ENCODE results near the gene SFN. TPM values are rescaled to one million over a fixed set of nuclear protein-coding genes. Genes with fewer than 3 reads are reported as not detected.

The SFN gene
- total RNA-seq (2022) (74.5 and 103 TPM in 2 replicates), Bru-seq, nascent RNA (percentile 86 among the genes with signal in this experiment), BruChase-seq, experiment 1, labeled RNA remaining after a 6-hour chase (percentile 93 among the genes with signal in this experiment), BruChase-seq, experiment 2, labeled RNA remaining after a 2-hour chase (percentile 95 among the genes with signal in this experiment)
- long read RNA-seq, transcript SFN-201 (1 exons, 1,320 nt), result major isoform, 161 of 161 reads
- long read RNA-seq, partial matches to known transcripts, result 0 of 161 reads
- long read RNA-seq, other reads (novel, unspliced or antisense), result 0 of 161 reads

DNA sequence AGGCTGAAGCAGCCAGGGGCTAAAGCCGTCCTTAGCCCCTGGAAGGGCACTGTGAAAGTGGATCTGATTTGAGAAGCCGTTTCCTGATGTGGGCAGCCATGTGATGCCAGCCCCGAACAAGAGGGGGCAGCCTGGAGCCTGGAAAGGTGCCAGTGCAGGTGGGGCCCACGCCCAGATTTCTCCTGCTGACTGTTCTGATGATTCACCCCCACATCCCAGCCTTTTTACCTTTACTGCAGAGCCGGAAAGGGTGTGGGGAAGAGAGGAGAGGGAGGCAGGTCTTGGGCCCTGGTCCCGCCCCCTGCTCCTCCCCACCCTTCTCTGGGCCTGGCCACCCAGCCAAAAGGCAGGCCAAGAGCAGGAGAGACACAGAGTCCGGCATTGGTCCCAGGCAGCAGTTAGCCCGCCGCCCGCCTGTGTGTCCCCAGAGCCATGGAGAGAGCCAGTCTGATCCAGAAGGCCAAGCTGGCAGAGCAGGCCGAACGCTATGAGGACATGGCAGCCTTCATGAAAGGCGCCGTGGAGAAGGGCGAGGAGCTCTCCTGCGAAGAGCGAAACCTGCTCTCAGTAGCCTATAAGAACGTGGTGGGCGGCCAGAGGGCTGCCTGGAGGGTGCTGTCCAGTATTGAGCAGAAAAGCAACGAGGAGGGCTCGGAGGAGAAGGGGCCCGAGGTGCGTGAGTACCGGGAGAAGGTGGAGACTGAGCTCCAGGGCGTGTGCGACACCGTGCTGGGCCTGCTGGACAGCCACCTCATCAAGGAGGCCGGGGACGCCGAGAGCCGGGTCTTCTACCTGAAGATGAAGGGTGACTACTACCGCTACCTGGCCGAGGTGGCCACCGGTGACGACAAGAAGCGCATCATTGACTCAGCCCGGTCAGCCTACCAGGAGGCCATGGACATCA, at the start of gene SFN:
Gene SFN (plus strand): TSS at position 369 of the 904 bp plus-strand sequence. CDS start 64 bp downstream, at position 433.
- H3K9me3 Mint-ChIP-seq (ENCODE audit: low read depth, unreplicated experiment), result no peaks in the 10 kb centered on the region
- peak; percentile 70 for TF ChIP-seq CTCF (IDR thresholded peaks at IDR 0.05; ENCODE audit: unreplicated experiment)
- peaks cover 36% of the 10 kb centered on the region for H3K36me3 Mint-ChIP-seq (ENCODE audit: insufficient read depth, unreplicated experiment)
- peak within 1 kb of the TSS; percentile 91 for H3K27ac Mint-ChIP-seq (ENCODE audit: unreplicated experiment)
- intact Hi-C loops (cut with micrococcal nuclease; ENCODE audit: unreplicated experiment), result no loop called here
- TSS peak; percentile 99 for BruUV-seq (replicated peaks)
- no peaks in the 10 kb centered on the region for H3K27me3 Mint-ChIP-seq (ENCODE audit: unreplicated experiment)
- CTCF ChIA-PET, result interaction anchor here (0.9 to 2.5 kb wide), 2 partner anchors 14 to 32 kb away, joined by 3 to 10 read pairs; no protein-coding TSS in a partner anchor
- peak; percentile 93 for DNase-seq
- H3K4me1 Mint-ChIP-seq (ENCODE audit: low read depth, unreplicated experiment), result peaks cover 30% of the 10 kb centered on the region
- peak within 1 kb of the TSS; percentile 94 for H3K4me3 Mint-ChIP-seq (ENCODE audit: low read depth, unreplicated experiment)

DNA sequence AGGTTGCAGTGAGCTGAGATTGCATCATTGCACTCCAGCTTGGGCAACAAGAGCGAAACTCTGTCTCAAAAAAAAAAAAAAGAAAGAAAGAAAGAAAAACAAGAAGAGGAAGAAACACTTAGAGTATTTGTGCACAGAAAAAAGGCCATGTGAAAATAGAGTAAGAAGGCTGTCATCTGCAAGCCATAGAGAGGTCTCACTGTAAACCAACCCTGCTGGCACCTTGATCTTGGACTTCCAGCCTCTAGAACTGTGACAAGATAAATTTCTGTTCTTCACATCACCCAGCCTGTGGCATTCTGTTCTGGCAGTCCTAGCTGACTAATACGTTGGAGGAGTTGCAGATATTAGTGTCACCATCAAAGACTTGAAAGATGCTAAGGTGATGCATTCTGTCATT, 48.6 kb upstream of the SFN start:
- Mint-ChIP-seq H3K27me3 (ENCODE audit: unreplicated experiment) (no peaks in the 10 kb centered on the region), H3K27ac (ENCODE audit: unreplicated experiment) (no peak overlapping the region), H3K4me1 (ENCODE audit: low read depth, unreplicated experiment) (no peaks in the 10 kb centered on the region), H3K9me3 (ENCODE audit: low read depth, unreplicated experiment) (no peaks in the 10 kb centered on the region), H3K36me3 (ENCODE audit: insufficient read depth, unreplicated experiment) (no peaks in the 10 kb centered on the region), H3K4me3 (ENCODE audit: low read depth, unreplicated experiment) (no peak overlapping the region)
- CTCF ChIA-PET, result interaction anchor here (0.6 kb wide), 1 partner anchor 15 kb away, joined by 3 read pairs; no protein-coding TSS in a partner anchor
- intact Hi-C loops (cut with micrococcal nuclease; ENCODE audit: unreplicated experiment), result no loop called here
- DNase-seq, result no peak
- BruUV-seq (replicated peaks), result no TSS peak
- no peak for TF ChIP-seq CTCF (IDR thresholded peaks at IDR 0.05; ENCODE audit: unreplicated experiment)

GRCh38 chr1:26814893-26815292, 48.1 kb upstream of the SFN start:
- no peak overlapping the region for H3K27ac Mint-ChIP-seq (ENCODE audit: unreplicated experiment)
- no peaks in the 10 kb centered on the region for H3K4me1 Mint-ChIP-seq (ENCODE audit: low read depth, unreplicated experiment)
- H3K36me3 Mint-ChIP-seq (ENCODE audit: insufficient read depth, unreplicated experiment), result no peaks in the 10 kb centered on the region
- H3K27me3 Mint-ChIP-seq (ENCODE audit: unreplicated experiment), result no peaks in the 10 kb centered on the region
- no peak overlapping the region for H3K4me3 Mint-ChIP-seq (ENCODE audit: low read depth, unreplicated experiment)
- H3K9me3 Mint-ChIP-seq (ENCODE audit: low read depth, unreplicated experiment), result no peaks in the 10 kb centered on the region
- CTCF ChIA-PET, result interaction anchor here (0.6 kb wide), 1 partner anchor 15 kb away, joined by 3 read pairs; no protein-coding TSS in a partner anchor
- DNase-seq, result no peak
- no TSS peak for BruUV-seq (replicated peaks)
- TF ChIP-seq CTCF (IDR thresholded peaks at IDR 0.05; ENCODE audit: unreplicated experiment), result no peak
- intact Hi-C loops (cut with micrococcal nuclease; ENCODE audit: unreplicated experiment), result no loop called here

- BruUV-seq (replicated peaks), result no TSS peak
- CTCF ChIA-PET, result interaction anchor here (1.0 to 1.4 kb wide), 2 partner anchors 28 to 41 kb away, joined by 3 to 7 read pairs; no protein-coding TSS in a partner anchor
- intact Hi-C loops (cut with micrococcal nuclease; ENCODE audit: unreplicated experiment), result no loop called here
Measured at GRCh38 chr1:26820784-26821269, 42.1 kb upstream of the SFN start.

More at GRCh38 chr1:26820784-26821269, 42.1 kb upstream of the SFN start:
- Mint-ChIP-seq H3K4me1 (ENCODE audit: low read depth, unreplicated experiment) (peaks cover 21% of the 10 kb centered on the region), H3K9me3 (ENCODE audit: low read depth, unreplicated experiment) (no peaks in the 10 kb centered on the region), H3K27ac (ENCODE audit: unreplicated experiment) (no peak overlapping the region), H3K4me3 (ENCODE audit: low read depth, unreplicated experiment) (no peak overlapping the region), H3K36me3 (ENCODE audit: insufficient read depth, unreplicated experiment) (peaks cover 8% of the 10 kb centered on the region), H3K27me3 (ENCODE audit: unreplicated experiment) (no peaks in the 10 kb centered on the region)
- no peak for DNase-seq
- no peak for TF ChIP-seq CTCF (IDR thresholded peaks at IDR 0.05; ENCODE audit: unreplicated experiment)
